ENCODE results near the gene MFN2.
"Not testable (repeated sequence)": the region's sequence is repeated elsewhere in the genome, so short reads cannot be mapped to it uniquely, and the experiment has no call there.

MFN2 gene

GRCh38 chr1:11979851-11980675, at the start of gene MFN2:
MFN2 (plus strand) TSS chr1:11980444; CDS start chr1:11989169, 8,725 bp downstream.
- peaks cover 40% of the 10 kb centered on the region for H3K36me3 ChIP-seq
- H3K4me3 ChIP-seq (ENCODE audit: low read depth, low read length) = peak within 1 kb of the TSS; percentile 58
- H3K27me3 ChIP-seq (ENCODE audit: insufficient read depth, low read depth, severe bottlenecking) = no peaks in the 10 kb centered on the region
- H3K27ac ChIP-seq = peak within 1 kb of the TSS; percentile 96
- TF ChIP-seq CTCF (IDR thresholded peaks at IDR 0.05; ENCODE audit: low read depth, low read length) = no peak
- DNase-seq = peak; percentile 98
- no peaks in the 10 kb centered on the region for H3K9me3 ChIP-seq (ENCODE audit: severe bottlenecking)

- no peak for DNase-seq
- Histone ChIP-seq H3K9me3 (ENCODE audit: severe bottlenecking) (no peaks in the 10 kb centered on the region), H3K27ac (no peak overlapping the region), H3K27me3 (ENCODE audit: insufficient read depth, low read depth, severe bottlenecking) (no peaks in the 10 kb centered on the region), H3K4me3 (ENCODE audit: low read depth, low read length) (no peak overlapping the region), H3K36me3 (peaks cover under 1% of the 10 kb centered on the region; the same call in 1 of the 2 replicates)
- TF ChIP-seq CTCF (IDR thresholded peaks at IDR 0.05; ENCODE audit: low read depth, low read length) = no peak
These were observed 49.4 kb upstream of the MFN2 start for GRCh38 chr1:11930571-11931445.

GRCh38 chr1:11931845-11932244, 48.4 kb upstream of the MFN2 start:
- Histone ChIP-seq H3K27ac (no peak overlapping the region), H3K9me3 (ENCODE audit: severe bottlenecking) (no peaks in the 10 kb centered on the region), H3K4me3 (ENCODE audit: low read depth, low read length) (no peak overlapping the region), H3K27me3 (ENCODE audit: insufficient read depth, low read depth, severe bottlenecking) (no peaks in the 10 kb centered on the region), H3K36me3 (peaks cover 4% of the 10 kb centered on the region; the same call in 1 of the 2 replicates)
- no peak for TF ChIP-seq CTCF (IDR thresholded peaks at IDR 0.05; ENCODE audit: low read depth, low read length)
- DNase-seq = no peak

- Histone ChIP-seq H3K9me3 (ENCODE audit: severe bottlenecking) (no peaks in the 10 kb centered on the region), H3K27me3 (ENCODE audit: insufficient read depth, low read depth, severe bottlenecking) (no peaks in the 10 kb centered on the region), H3K4me3 (ENCODE audit: low read depth, low read length) (peak within 1 kb of the TSS; percentile 57), H3K36me3 (peaks cover 7% of the 10 kb centered on the region; the same call in 1 of the 2 replicates), H3K27ac (peak within 1 kb of the TSS; percentile 82)
- DNase-seq = peak; percentile 93
- TF ChIP-seq CTCF (IDR thresholded peaks at IDR 0.05; ENCODE audit: low read depth, low read length) = no peak
These were observed 45.8 kb upstream of the MFN2 start, which contains the start of gene PLOD1 for GRCh38 chr1:11934302-11935056. PLOD1 (plus strand) TSS chr1:11934717; CDS start chr1:11934780, 63 bp downstream.

- no peaks in the 10 kb centered on the region for H3K27me3 ChIP-seq (ENCODE audit: insufficient read depth, low read depth, severe bottlenecking)
- H3K27ac ChIP-seq = peak overlapping the region; percentile 82; the same call in 1 of the 2 replicates
- DNase-seq = no peak
- no peaks in the 10 kb centered on the region for H3K9me3 ChIP-seq (ENCODE audit: severe bottlenecking)
- H3K4me3 ChIP-seq (ENCODE audit: low read depth, low read length) = peak overlapping the region; percentile 57
- TF ChIP-seq CTCF (IDR thresholded peaks at IDR 0.05; ENCODE audit: low read depth, low read length) = no peak
- peaks cover 7% of the 10 kb centered on the region; the same call in 1 of the 2 replicates for H3K36me3 ChIP-seq
These were observed 45.2 kb upstream of the MFN2 start for GRCh38 chr1:11935057-11935412.

GRCh38 chr1:11935733-11936132, 44.5 kb upstream of the MFN2 start:
- DNase-seq; H3K9me3 ChIP-seq (ENCODE audit: severe bottlenecking); H3K27me3 ChIP-seq (ENCODE audit: insufficient read depth, low read depth, severe bottlenecking); H3K4me3 ChIP-seq (ENCODE audit: low read depth, low read length); H3K36me3 ChIP-seq; H3K27ac ChIP-seq: not testable (repeated sequence)

Data from WERI-Rb-1 (cell line).